ENCODE data around the gene ESPL1.

DNA sequence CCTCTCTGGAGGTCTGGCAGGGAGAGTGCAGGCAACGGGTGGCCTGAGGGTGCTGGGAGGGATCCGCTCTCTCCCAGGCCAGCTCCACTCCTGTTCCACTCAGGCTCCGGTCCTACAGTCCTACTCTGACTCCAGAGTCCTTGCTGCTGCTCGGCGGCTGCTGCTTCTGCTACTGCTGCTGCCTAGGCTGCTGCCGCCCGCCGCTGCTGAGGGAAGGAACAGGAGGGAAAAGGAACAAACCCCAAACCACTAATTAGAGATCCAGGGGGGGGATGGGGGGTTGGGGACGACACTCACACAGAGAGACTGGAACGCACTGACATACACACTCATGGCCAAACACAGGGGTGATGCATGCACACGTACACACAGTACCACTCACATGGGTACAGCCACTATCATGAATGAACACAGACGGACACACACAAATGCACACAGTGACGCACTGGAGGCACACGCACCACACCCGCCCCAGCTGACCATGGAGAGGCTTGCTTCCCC lies 68.1 kb downstream of the ESPL1 start, which contains the start of gene SP7:
- TF ChIP-seq EZH2phosphoT487 (IDR thresholded peaks at IDR 0.05; ENCODE audit: insufficient read depth, low read depth) (no peak), EZH2 (IDR thresholded peaks at IDR 0.05; ENCODE audit: insufficient read depth, poor library complexity, severe bottlenecking) (no peak)
